Tibial artery (tissue), 4 donors: ENCODE results near the gene ARHGEF26.

Experiments used
- DNase-seq, 2 donors: peaks; one replicate each; pipeline ENCODE4 v3.0.0-alpha.2; 2019
- H3K27ac ChIP-seq, 2 donors: fragments of 200-600 bp; sonication (generic) in 1 of 2; 1 replicate in 1 of 2; 2 replicates in 1 of 2; pipeline ENCODE4 v1.5.1; 2018 to 2019; ENCODE audit warnings: mild to moderate bottlenecking in 1 of 2
- H3K27me3 ChIP-seq, 2 donors: fragments of 200-600 bp; sonication (generic) in 1 of 2; one replicate each; pipeline versions ENCODE4 v1.5.1 to v1.6.0; 2016 to 2019
- H3K36me3 ChIP-seq, 3 donors: fragments of 200-600 bp; sonication (generic) in 2 of 3; one replicate each; pipeline ENCODE4 v1.5.1; 2016 to 2019; ENCODE audit warnings: mild to moderate bottlenecking in 2 of 3
- H3K4me1 ChIP-seq, 4 donors: fragments of 200-600 bp; sonication (generic) in 2 of 4; 1 replicate in 3 of 4; 2 replicates in 1 of 4; pipeline ENCODE4 v1.5.1; 2016 to 2019
- H3K4me3 ChIP-seq, 2 donors: fragments of 200-600 bp; sonication (generic) in 1 of 2; 1 replicate in 1 of 2; 2 replicates in 1 of 2; pipeline ENCODE4 v1.5.1; 2018 to 2019; ENCODE audit warnings: mild to moderate bottlenecking in 2 of 2
- H3K9me3 ChIP-seq, 3 donors: fragments of 200-600 bp; sonication (generic) in 1 of 3; one replicate each; pipeline ENCODE4 v1.5.1; 2016 to 2019
- intact Hi-C: fragments of 100-400 bp; cut with DNase I; formaldehyde crosslinking; loops from one replicate; pipeline ENCODE4 v1.15.0; 2023; ENCODE audit warnings: low total_unique reads
- TF ChIP-seq, protein P1 (sequence below), 2 experiments: fragments of 200-600 bp in 1 of 2; fragments of 450-650 bp in 1 of 2; IDR thresholded peaks; one replicate each; pipeline ENCODE4 v1.5.1; 2017 to 2019; ENCODE audit warnings: antibody characterized with exemption in 2 of 2, mild to moderate bottlenecking in 1 of 2, moderate library complexity in 1 of 2

Gene ARHGEF26

DNA sequence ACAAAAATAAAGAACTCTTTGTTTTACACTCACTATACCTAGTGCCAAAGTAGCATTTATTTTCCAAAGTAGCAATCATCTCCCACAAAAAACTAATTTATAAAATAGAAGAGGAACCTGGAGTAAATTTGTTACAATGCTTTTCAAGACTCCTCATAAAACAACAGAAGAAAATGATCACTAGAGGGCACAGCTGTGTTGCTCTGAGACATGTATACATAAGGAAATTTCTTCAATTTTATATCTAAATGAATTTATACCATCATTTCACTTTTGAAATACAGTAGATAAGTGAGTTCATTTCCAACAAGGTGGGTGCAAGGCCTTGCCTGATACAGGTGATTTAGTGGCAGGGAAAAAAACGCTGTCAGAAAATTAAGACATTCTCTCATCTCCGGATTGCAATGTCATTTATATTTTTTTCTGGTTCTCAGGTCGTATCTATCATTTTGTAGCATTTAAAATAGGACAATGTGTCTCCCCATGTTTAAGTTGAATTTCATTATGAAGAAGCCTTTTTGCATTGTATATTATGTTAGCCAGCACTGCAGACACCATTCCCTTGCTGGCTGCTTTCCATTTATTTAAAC, 25.3 kb upstream of the ARHGEF26 start:
- DNase-seq: no peak
- H3K4me3 ChIP-seq: no peak overlapping the region
- TF ChIP-seq, protein P1, sequence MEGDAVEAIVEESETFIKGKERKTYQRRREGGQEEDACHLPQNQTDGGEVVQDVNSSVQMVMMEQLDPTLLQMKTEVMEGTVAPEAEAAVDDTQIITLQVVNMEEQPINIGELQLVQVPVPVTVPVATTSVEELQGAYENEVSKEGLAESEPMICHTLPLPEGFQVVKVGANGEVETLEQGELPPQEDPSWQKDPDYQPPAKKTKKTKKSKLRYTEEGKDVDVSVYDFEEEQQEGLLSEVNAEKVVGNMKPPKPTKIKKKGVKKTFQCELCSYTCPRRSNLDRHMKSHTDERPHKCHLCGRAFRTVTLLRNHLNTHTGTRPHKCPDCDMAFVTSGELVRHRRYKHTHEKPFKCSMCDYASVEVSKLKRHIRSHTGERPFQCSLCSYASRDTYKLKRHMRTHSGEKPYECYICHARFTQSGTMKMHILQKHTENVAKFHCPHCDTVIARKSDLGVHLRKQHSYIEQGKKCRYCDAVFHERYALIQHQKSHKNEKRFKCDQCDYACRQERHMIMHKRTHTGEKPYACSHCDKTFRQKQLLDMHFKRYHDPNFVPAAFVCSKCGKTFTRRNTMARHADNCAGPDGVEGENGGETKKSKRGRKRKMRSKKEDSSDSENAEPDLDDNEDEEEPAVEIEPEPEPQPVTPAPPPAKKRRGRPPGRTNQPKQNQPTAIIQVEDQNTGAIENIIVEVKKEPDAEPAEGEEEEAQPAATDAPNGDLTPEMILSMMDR (IDR thresholded peaks at IDR 0.05): peak; percentile 25 to 49
- peaks cover 0 to 4% (median 2%) of the 10 kb centered on the region in 4 donors for H3K4me1 ChIP-seq
- intact Hi-C loops: loop anchor here (5.0 kb wide), 1 partner anchor 156 kb away; no protein-coding TSS in a partner anchor
- H3K27ac ChIP-seq: no peak overlapping the region
- no peaks in the 10 kb centered on the region for H3K9me3 ChIP-seq
- no peaks in the 10 kb centered on the region for H3K27me3 ChIP-seq
- H3K36me3 ChIP-seq: no peaks in the 10 kb centered on the region

DNA sequence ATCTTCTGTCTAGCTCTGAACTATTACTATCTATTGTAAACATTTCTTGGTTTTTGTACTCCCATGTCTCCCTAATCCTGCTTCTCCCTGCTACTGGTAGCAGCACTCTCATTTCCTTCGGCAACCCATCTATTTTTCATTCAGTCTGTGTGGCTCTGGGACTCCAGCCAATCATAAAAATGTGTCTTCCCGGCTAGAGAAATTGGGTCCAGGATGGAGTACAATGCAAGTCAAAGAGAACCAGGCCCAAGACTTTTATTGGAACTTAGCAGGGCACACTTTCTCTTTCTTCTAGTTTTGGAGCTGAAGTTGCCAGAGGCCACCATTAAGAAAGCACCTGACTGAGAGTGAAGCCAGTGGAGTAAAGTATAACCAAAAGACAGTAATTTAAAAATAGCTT, 22.8 kb upstream of the ARHGEF26 start:
- H3K9me3 ChIP-seq: no peaks in the 10 kb centered on the region
- no peaks in the 10 kb centered on the region for H3K36me3 ChIP-seq
- TF ChIP-seq, protein P1 (IDR thresholded peaks at IDR 0.05): no peak
- H3K27ac ChIP-seq: no peak overlapping the region
- H3K4me1 ChIP-seq: peaks cover 0 to 4% (median 2%) of the 10 kb centered on the region in 4 donors
- no peak for DNase-seq
- H3K4me3 ChIP-seq: no peak overlapping the region
- no peaks in the 10 kb centered on the region for H3K27me3 ChIP-seq
- intact Hi-C loops: loop anchor here (5.0 kb wide), 1 partner anchor 154 kb away; no protein-coding TSS in a partner anchor

DNA sequence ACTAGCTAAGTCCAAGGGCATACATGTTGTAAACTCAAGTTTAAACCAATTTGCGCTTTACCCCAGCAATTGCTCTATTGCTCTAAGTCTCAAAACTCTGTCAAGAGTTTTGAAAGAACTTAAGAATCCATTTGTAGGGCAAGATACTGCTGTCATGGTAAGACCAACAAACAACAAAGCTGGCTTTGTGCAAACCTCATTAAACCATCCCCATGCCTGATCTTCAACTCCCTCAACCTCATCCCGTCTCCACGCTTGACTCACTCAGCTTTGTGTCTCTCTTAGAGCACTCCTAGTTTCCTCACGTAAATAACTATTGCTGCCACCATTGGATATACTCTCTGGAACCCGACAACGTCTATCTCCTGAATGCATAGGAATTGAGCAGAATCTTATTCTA, 20.6 kb upstream of the ARHGEF26 start:
- no peaks in the 10 kb centered on the region for H3K36me3 ChIP-seq
- no peak for DNase-seq
- peaks cover 0 to 4% (median 2%) of the 10 kb centered on the region in 4 donors for H3K4me1 ChIP-seq
- no peak overlapping the region for H3K4me3 ChIP-seq
- intact Hi-C loops: no loop called here
- H3K27ac ChIP-seq: no peak overlapping the region
- H3K9me3 ChIP-seq: no peaks in the 10 kb centered on the region
- TF ChIP-seq, protein P1 (IDR thresholded peaks at IDR 0.05): no peak
- no peaks in the 10 kb centered on the region for H3K27me3 ChIP-seq

DNA sequence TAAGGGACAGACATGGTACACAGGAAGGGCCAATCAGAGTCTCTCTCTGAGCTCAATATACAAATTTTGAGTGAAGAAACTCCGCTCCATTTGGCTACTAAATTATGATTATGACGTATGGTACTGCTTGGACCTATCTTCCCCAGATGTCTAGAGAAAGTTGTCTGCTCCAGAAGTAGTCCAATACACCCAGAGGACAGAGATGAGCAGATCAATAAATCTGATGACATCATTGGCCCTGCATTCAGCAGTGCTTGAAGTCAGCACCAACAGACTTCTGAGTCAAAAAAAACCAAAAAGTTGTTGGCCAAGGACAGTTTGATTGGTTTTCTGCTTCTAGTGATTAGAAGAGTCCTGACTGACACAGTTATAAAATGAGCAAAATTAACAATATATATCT, 19.9 kb upstream of the ARHGEF26 start:
- H3K36me3 ChIP-seq: no peaks in the 10 kb centered on the region
- TF ChIP-seq, protein P1 (IDR thresholded peaks at IDR 0.05): no peak
- H3K9me3 ChIP-seq: no peaks in the 10 kb centered on the region
- no peaks in the 10 kb centered on the region for H3K27me3 ChIP-seq
- DNase-seq: no peak
- no peak overlapping the region for H3K4me3 ChIP-seq
- no peak overlapping the region for H3K27ac ChIP-seq
- peaks cover 0 to 4% (median 2%) of the 10 kb centered on the region in 4 donors for H3K4me1 ChIP-seq
- intact Hi-C loops: no loop called here

DNA sequence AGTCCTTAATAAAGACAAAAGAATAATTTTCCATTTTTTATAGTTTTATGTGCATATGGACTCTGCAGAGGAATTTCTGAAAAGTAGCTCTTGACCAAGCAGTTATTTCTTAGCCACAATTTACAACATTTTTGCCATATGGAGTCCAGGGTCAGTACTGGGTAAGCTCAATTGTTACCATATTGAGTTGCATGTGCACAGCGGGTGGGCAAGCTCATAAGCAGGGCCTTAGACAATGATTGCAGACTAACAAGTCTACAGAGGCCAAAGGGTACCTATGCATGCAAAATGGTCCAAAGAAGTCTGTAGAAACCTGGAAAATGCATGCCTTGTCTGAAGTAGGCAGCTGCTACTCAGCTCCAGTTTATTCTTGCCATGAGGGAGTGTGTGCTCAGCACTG, 19.0 kb upstream of the ARHGEF26 start:
- Histone ChIP-seq H3K36me3 (no peaks in the 10 kb centered on the region), H3K4me1 (peaks cover 0 to 4% (median 2%) of the 10 kb centered on the region in 4 donors), H3K4me3 (no peak overlapping the region), H3K27ac (no peak overlapping the region), H3K27me3 (no peaks in the 10 kb centered on the region), H3K9me3 (no peaks in the 10 kb centered on the region)
- TF ChIP-seq, protein P1 (IDR thresholded peaks at IDR 0.05): no peak
- intact Hi-C loops: no loop called here
- DNase-seq: no peak
